GM21717 (cell line): ENCODE data around the gene SMG1.
A peak's percentile ranks its signal among the peaks of the same experiment; 100 is the strongest.
"Not testable (repeated sequence)": the region's sequence is repeated elsewhere in the genome, so short reads cannot be mapped to it uniquely, and the experiment has no call there.

ENCODE experiments used
- ATAC-seq: cut with Tn5 transposase; IDR thresholded peaks from one replicate; pipeline ENCODE4 v1.9.1; 2021; ENCODE audit warnings: mild to moderate bottlenecking, moderate library complexity; ENCODE audit not compliant: unreplicated experiment

SMG1 gene

GRCh38 chr16:18925986-18926865 lies at the start of gene SMG1:
Gene SMG1, minus strand, starts transcription at chr16:18926408. Its CDS starts 367 bp downstream, at chr16:18926041.
- ATAC-seq, result peak; percentile 89

GRCh38 chr16:18975109-18975508 lies 48.9 kb upstream of the SMG1 start:
- ATAC-seq, result no peak

- ATAC-seq, result no peak
Measured at GRCh38 chr16:18969855-18970240, 43.6 kb upstream of the SMG1 start.

GRCh38 chr16:18969050-18969854 lies 43.0 kb upstream of the SMG1 start:
- ATAC-seq, result no peak

GRCh38 chr16:18966791-18967190 lies 40.6 kb upstream of the SMG1 start:
- ATAC-seq, result no peak

GRCh38 chr16:18965555-18965954 lies 39.3 kb upstream of the SMG1 start:
- ATAC-seq, result no peak

GRCh38 chr16:18959031-18959505 lies 32.9 kb upstream of the SMG1 start:
- no peak for ATAC-seq

- ATAC-seq, result no peak
Measured at GRCh38 chr16:18958621-18959029, 32.4 kb upstream of the SMG1 start.

- not testable (repeated sequence) for ATAC-seq
Measured at GRCh38 chr16:18956658-18957241, 30.5 kb upstream of the SMG1 start.

- peak; percentile 49 for ATAC-seq
Measured at GRCh38 chr16:18955874-18956580, 29.8 kb upstream of the SMG1 start.

GRCh38 chr16:18953547-18953946 lies 27.3 kb upstream of the SMG1 start:
- ATAC-seq, result no peak

- ATAC-seq, result no peak
Measured at GRCh38 chr16:18950469-18951185, 24.4 kb upstream of the SMG1 start.

- ATAC-seq, result no peak
Measured at GRCh38 chr16:18948372-18949020, 22.3 kb upstream of the SMG1 start.

GRCh38 chr16:18945233-18945632 lies 19.0 kb upstream of the SMG1 start:
- no peak for ATAC-seq

- no peak for ATAC-seq
Measured at GRCh38 chr16:18943414-18943813, 17.2 kb upstream of the SMG1 start.

- no peak for ATAC-seq
Measured at GRCh38 chr16:18942061-18942460, 15.9 kb upstream of the SMG1 start.

- ATAC-seq, result no peak
Measured at GRCh38 chr16:18941471-18941870, 15.3 kb upstream of the SMG1 start.

- ATAC-seq, result no peak
Measured at GRCh38 chr16:18938986-18939385, 12.8 kb upstream of the SMG1 start.

- ATAC-seq, result no peak
Measured at GRCh38 chr16:18937390-18937789, 11.2 kb upstream of the SMG1 start.
